Measurements from ENCODE around the gene ERVK3-1. TPM values are rescaled to one million over a fixed set of nuclear protein-coding genes. Genes with fewer than 3 reads are reported as not detected.

Gene ERVK3-1
- total RNA-seq, 1 experiment from 2014 or later, result 28.1 TPM

DNA sequence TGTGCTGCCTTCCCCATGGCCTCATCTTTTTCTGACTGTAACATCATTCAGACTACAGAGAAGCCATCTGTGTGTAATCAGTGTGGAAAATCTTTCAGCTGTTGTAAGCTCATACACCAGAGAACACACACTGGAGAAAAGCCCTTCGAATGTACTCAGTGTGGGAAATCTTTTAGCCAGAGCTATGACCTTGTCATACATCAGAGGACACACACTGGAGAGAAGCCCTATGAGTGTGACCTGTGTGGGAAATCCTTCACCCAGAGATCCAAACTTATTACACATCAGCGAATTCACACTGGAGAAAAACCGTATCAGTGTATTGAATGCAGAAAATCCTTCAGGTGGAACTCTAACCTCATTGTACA lies 43.6 kb upstream of the ERVK3-1 start:
- Histone ChIP-seq H3K9me3 (ENCODE audit: control insufficient read depth in 1 of 2, insufficient read depth in 1 of 2, low read depth in 1 of 2, low read length in 2 of 2) (peaks cover 66 to 74% of the 10 kb centered on the region in 2 experiments; a peak in 3 of 4 replicates), H3K9ac (ENCODE audit: low read length) (no peak overlapping the region), H3K4me1 (ENCODE audit: control insufficient read depth in 1 of 2, insufficient read depth in 2 of 2, low read length in 2 of 2) (no peaks in the 10 kb centered on the region), H3K27ac (ENCODE audit: low read depth, low read length) (no peak overlapping the region), H3K27me3 (ENCODE audit: insufficient read depth, low read length) (no peaks in the 10 kb centered on the region), H3K79me2 (ENCODE audit: insufficient read depth, low read length) (no peaks in the 10 kb centered on the region), H3K36me3 (ENCODE audit: control insufficient read depth in 1 of 2, insufficient read depth in 2 of 2, low read length in 2 of 2) (peaks cover 14 to 55% of the 10 kb centered on the region in 2 experiments), H3K4me2 (ENCODE audit: low read length) (no peak overlapping the region), H4K20me1 (ENCODE audit: insufficient read depth) (no peaks in the 10 kb centered on the region), H2AFZ (ENCODE audit: low read depth, low read length, poor library complexity, severe bottlenecking) (no peak overlapping the region), H3K4me3 (replicated peaks in 1 of 2; ENCODE audit: low read depth in 1 of 2, low read length in 2 of 2) (no peak overlapping the region), H3K9me2 (ENCODE audit: insufficient read depth) (no peaks in the 10 kb centered on the region)
- POLR2A ChIA-PET, result no interaction called here
- DNase-seq (ENCODE audit: low read depth, low spot score) (no peak), ATAC-seq (no peak)
- TF ChIP-seq FOSL1 (IDR thresholded peaks at IDR 0.05; ENCODE audit: low read depth), result no peak
- no peak for TF ChIP-seq ELF1 (IDR thresholded peaks at IDR 0.05; ENCODE audit: borderline replicate concordance, low read depth)
- no peak for TF ChIP-seq CTCF (IDR thresholded peaks at IDR 0.05 in 2 of 3, conservative IDR thresholded peaks at IDR 0.05 in 1 of 3; ENCODE audit: borderline replicate concordance in 1 of 3, insufficient read depth in 1 of 3, low read depth in 2 of 3, low read length in 2 of 3)
- no TSS peak for BruUV-seq (replicated peaks)
- RAD21 ChIA-PET (ENCODE audit: low non-redundant PET in 1 of 2, low total read pairs in 2 of 2, uncharacterized antibody in 2 of 2, unreplicated experiment in 2 of 2), result no interaction called here
- intact Hi-C loops (cut with micrococcal nuclease), result no loop called here
- CTCF ChIA-PET, result no interaction called here

GRCh38 chr19:58261968-58262921 lies 42.9 kb upstream of the ERVK3-1 start:
- ATAC-seq, result no peak; the same call in 1 of the 2 replicates
- H3K36me3 ChIP-seq (ENCODE audit: control insufficient read depth in 1 of 2, insufficient read depth in 2 of 2, low read length in 2 of 2), result peaks cover 12 to 51% of the 10 kb centered on the region in 2 experiments

More at GRCh38 chr19:58261968-58262921, 42.9 kb upstream of the ERVK3-1 start:
- H3K9me2 ChIP-seq (ENCODE audit: insufficient read depth), result no peaks in the 10 kb centered on the region
- ChIA-PET RAD21 (ENCODE audit: low non-redundant PET in 1 of 2, low total read pairs in 2 of 2, uncharacterized antibody in 2 of 2, unreplicated experiment in 2 of 2) (no interaction called here), CTCF (no interaction called here), POLR2A (no interaction called here)
- H3K9me3 ChIP-seq (ENCODE audit: control insufficient read depth in 1 of 2, insufficient read depth in 1 of 2, low read depth in 1 of 2, low read length in 2 of 2), result peaks cover 69 to 70% of the 10 kb centered on the region in 2 experiments; a peak in 3 of 4 replicates
- no peak overlapping the region for H3K9ac ChIP-seq (ENCODE audit: low read length)
- H3K79me2 ChIP-seq (ENCODE audit: insufficient read depth, low read length), result no peaks in the 10 kb centered on the region
- no peak overlapping the region for H2AFZ ChIP-seq (ENCODE audit: low read depth, low read length, poor library complexity, severe bottlenecking)
- intact Hi-C loops (cut with micrococcal nuclease), result no loop called here
- no peaks in the 10 kb centered on the region for H4K20me1 ChIP-seq (ENCODE audit: insufficient read depth)
- peak; percentile 99 for TF ChIP-seq ZNF274 (IDR thresholded peaks at IDR 0.05; ENCODE audit: low read depth, low read length)
- no peak for TF ChIP-seq CTCF (IDR thresholded peaks at IDR 0.05 in 2 of 3, conservative IDR thresholded peaks at IDR 0.05 in 1 of 3; ENCODE audit: borderline replicate concordance in 1 of 3, insufficient read depth in 1 of 3, low read depth in 2 of 3, low read length in 2 of 3)
- no peak overlapping the region for H3K4me2 ChIP-seq (ENCODE audit: low read length)
- no peak for DNase-seq (ENCODE audit: low read depth, low spot score)
- H3K27me3 ChIP-seq (ENCODE audit: insufficient read depth, low read length), result no peaks in the 10 kb centered on the region
- no TSS peak for BruUV-seq (replicated peaks)
- H3K4me3 ChIP-seq (replicated peaks in 1 of 2; ENCODE audit: low read depth in 1 of 2, low read length in 2 of 2), result no peak overlapping the region; a peak in 1 of 4 replicates
- H3K27ac ChIP-seq (ENCODE audit: low read depth, low read length), result no peak overlapping the region
- H3K4me1 ChIP-seq (ENCODE audit: control insufficient read depth in 1 of 2, insufficient read depth in 2 of 2, low read length in 2 of 2), result no peaks in the 10 kb centered on the region

Measured in HCT116 (cell line).